ENCODE data around the gene KRT80. TPM values are rescaled to one million over a fixed set of nuclear protein-coding genes. Genes with fewer than 3 reads are reported as not detected.
A peak's percentile ranks its signal among the peaks of the same experiment; 100 is the strongest.

KRT80 gene
- total RNA-seq, 1 donor from 2014 or later = not detected

GRCh38 chr12:52178984-52179383 is 12.8 kb downstream of the KRT80 start:
- Mint-ChIP-seq H3K27me3 (ENCODE audit: low read depth) (no peaks in the 10 kb centered on the region), H3K27ac (ENCODE audit: unreplicated experiment) (no peak overlapping the region), H3K36me3 (ENCODE audit: low read depth) (no peaks in the 10 kb centered on the region), H3K4me3 (no peak overlapping the region), H3K4me1 (peaks cover 4% of the 10 kb centered on the region), H3K9me3 (no peaks in the 10 kb centered on the region)
- no peak for DNase-seq (ENCODE audit: low read depth, low spot score)
- no peak for TF ChIP-seq CTCF (conservative IDR thresholded peaks at IDR 0.05)

- Mint-ChIP-seq H3K27me3 (ENCODE audit: low read depth) (no peaks in the 10 kb centered on the region), H3K9me3 (no peaks in the 10 kb centered on the region), H3K4me1 (peaks cover 4% of the 10 kb centered on the region), H3K36me3 (ENCODE audit: low read depth) (no peaks in the 10 kb centered on the region), H3K27ac (ENCODE audit: unreplicated experiment) (no peak overlapping the region), H3K4me3 (no peak overlapping the region)
- TF ChIP-seq CTCF (conservative IDR thresholded peaks at IDR 0.05) = no peak
- DNase-seq (ENCODE audit: low read depth, low spot score) = no peak
These were observed 13.4 kb downstream of the KRT80 start for GRCh38 chr12:52178443-52178842.

DNA sequence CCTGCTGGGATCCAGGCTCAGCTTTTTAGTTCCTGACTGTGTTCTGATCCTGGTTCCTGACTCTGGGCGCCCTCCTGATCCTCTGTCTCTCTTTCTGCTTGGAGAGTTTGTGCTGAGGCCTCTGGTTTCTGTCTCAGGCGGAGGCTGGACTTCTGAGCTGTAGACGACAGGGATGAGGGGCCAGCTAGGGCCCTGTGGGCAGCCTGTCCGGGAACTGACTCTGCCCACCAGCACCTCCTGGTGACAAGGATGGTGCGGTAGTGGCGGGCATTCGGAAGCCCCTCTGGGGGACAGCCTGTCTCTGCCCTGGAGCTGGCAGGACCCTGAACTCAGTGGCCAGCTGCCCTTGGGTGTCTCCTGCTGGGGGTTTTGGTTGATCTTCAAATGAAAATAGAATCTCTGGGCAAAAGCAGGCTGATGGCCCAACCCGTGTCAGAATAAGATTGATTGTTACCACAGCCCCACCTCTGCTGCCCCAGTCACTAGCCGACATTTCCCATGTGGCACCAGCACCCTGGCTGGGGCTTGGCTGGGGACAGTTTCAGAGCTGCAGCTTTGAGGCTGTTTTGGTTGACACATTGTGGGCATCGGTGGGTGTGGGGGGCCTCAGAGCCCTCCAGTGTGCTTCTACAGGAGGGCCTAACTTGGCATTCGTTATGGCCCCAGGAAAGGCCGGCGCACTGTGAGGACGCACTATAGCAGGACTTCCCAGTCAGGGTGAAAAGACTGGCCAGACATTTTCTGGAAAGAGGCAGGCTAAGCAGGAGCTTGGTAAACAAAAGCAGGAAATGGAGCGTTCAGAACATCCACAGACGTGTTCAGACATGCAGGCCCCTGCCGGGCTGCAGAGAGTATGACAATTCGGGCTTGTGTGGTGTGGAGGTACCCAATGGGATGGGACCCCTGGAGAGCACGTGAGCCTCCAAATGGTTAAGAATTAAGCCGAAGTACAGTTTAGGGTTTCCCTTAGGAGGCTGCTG is 16.2 kb downstream of the KRT80 start:
- Mint-ChIP-seq H3K27me3 (ENCODE audit: low read depth) (no peaks in the 10 kb centered on the region), H3K27ac (ENCODE audit: unreplicated experiment) (peak overlapping the region; percentile 27), H3K36me3 (ENCODE audit: low read depth) (no peaks in the 10 kb centered on the region), H3K9me3 (no peaks in the 10 kb centered on the region), H3K4me3 (no peak overlapping the region), H3K4me1 (no peaks in the 10 kb centered on the region)
- no peak for DNase-seq (ENCODE audit: low read depth, low spot score)
- TF ChIP-seq CTCF (conservative IDR thresholded peaks at IDR 0.05) = peak; percentile 29

DNA sequence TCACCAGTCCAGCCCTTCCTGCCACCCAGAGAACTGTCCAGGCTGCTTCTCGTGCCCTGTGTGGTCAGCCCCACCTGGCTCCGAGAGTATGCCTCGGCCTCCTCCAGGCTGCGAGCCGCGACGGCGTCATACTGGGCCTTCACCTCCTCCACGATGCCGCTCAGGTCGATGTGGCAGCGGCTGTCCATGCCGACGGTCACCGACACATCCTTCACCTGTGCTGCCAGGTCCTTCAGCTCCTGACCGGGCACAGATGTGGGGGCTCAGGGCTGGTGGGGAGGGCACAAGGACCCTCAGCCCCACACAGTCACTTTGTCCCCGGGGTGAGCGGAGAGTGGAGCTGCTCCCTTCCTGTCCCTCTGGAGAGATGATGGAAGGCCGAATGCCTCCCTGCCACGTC is 18.3 kb downstream of the KRT80 start:
- no peak overlapping the region for H3K4me3 Mint-ChIP-seq
- no peaks in the 10 kb centered on the region for H3K36me3 Mint-ChIP-seq (ENCODE audit: low read depth)
- no peaks in the 10 kb centered on the region for H3K27me3 Mint-ChIP-seq (ENCODE audit: low read depth)
- peak overlapping the region; percentile 91 for H3K27ac Mint-ChIP-seq (ENCODE audit: unreplicated experiment)
- H3K4me1 Mint-ChIP-seq = no peaks in the 10 kb centered on the region
- DNase-seq (ENCODE audit: low read depth, low spot score) = no peak
- no peak for TF ChIP-seq CTCF (conservative IDR thresholded peaks at IDR 0.05)
- no peaks in the 10 kb centered on the region for H3K9me3 Mint-ChIP-seq

DNA sequence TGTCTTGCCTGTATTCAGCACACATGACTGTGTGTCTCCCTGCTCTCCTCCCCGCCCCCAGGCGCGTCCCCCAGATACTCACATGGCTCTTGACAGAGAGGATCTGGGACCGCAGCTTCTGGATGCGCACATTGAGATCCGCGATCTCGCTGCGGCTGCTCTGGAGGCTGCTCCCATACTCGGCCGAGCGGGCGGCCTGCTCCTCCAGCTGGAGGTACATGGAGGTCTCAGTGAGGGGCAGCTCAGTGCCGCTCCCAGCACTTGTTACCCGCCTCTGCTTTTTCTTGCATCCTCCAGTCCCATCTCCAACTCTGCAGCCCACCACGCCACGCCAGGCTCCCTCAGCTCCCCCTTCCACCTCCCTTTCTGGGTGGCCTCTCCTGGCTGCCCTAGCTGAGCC is 18.9 kb downstream of the KRT80 start:
- no peak for DNase-seq (ENCODE audit: low read depth, low spot score)
- Mint-ChIP-seq H3K9me3 (no peaks in the 10 kb centered on the region), H3K27me3 (ENCODE audit: low read depth) (no peaks in the 10 kb centered on the region), H3K27ac (ENCODE audit: unreplicated experiment) (no peak overlapping the region), H3K4me1 (no peaks in the 10 kb centered on the region), H3K36me3 (ENCODE audit: low read depth) (no peaks in the 10 kb centered on the region), H3K4me3 (no peak overlapping the region)
- no peak for TF ChIP-seq CTCF (conservative IDR thresholded peaks at IDR 0.05)

All from neural crest cell (in vitro differentiated cells).